HG02973 (cell line): ENCODE results near the gene RIOK3.

Experiments
- ATAC-seq: cut with Tn5 transposase; IDR thresholded peaks from one replicate; pipeline ENCODE4 v1.9.1; 2021; ENCODE audit warnings: moderate library complexity; ENCODE audit not compliant: unreplicated experiment

RIOK3 gene

GRCh38 chr18:23528580-23529472 is 75.7 kb downstream of the RIOK3 start:
- no peak for ATAC-seq

DNA sequence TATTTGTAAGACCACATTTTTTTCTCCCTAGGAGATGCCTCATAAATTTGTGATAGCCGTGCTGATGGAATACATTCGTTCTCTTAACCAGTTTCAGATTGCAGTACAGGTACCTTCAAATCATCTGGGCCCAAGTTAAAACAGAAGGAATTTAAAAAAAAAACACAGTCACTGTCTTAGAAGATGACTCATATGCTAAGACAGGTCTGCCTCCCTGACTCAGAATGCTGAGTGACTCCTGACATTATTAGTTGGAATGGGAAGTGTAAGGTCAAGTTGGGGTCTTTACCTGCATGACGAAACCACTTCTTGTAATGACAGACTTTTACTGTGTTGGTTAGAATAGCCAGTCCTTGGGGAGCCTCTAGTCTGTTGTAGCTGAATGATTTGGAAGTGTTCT is 76.5 kb downstream of the RIOK3 start:
- no peak for ATAC-seq

DNA sequence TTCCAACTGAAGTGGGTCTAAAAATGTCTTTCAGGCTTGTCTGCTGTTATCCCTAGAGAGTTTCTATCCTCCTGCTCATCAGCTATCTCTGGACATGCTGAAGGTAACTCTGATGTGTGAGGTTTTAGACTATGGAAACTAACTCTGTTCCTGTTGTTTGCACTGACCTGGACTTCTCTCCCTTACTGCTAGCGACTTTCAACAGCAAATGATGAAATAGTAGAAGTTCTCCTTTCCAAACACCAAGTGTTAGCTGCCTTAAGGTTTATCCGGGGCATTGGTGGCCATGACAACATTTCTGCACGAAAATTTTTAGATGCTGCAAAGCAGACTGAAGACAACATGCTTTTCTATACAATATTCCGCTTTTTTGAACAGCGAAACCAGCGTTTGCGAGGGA is 77.1 kb downstream of the RIOK3 start:
- no peak for ATAC-seq

DNA sequence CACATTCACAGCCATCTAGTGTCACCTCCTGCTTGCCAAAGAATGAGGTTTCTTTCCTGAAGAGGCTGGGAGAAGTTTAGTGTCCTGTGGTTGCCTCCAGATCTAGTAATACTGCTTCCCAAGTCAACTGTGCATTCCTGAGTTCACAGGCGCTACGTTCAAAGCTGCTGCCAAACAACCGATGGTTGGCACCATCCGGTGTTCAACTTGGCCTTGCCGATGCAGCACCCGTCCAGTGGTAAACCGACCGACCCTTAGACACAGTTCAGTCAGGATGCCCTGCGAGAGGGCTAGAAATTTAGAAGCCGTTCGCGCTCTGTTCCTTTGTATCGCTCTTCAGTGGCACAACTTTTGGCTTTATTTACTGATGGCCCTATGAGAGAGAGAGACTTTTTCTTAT is 78.8 kb downstream of the RIOK3 start:
- ATAC-seq = no peak
